ENCODE measurements around the gene SLC30A1. TPM values are rescaled to one million over a fixed set of nuclear protein-coding genes. Genes with fewer than 3 reads are reported as not detected.
A peak's percentile ranks its signal among the peaks of the same experiment; 100 is the strongest.

SLC30A1 gene
- total RNA-seq, 4 donors from 2014 or later, result 8.3 to 12.4 (median 10.3) TPM

DNA sequence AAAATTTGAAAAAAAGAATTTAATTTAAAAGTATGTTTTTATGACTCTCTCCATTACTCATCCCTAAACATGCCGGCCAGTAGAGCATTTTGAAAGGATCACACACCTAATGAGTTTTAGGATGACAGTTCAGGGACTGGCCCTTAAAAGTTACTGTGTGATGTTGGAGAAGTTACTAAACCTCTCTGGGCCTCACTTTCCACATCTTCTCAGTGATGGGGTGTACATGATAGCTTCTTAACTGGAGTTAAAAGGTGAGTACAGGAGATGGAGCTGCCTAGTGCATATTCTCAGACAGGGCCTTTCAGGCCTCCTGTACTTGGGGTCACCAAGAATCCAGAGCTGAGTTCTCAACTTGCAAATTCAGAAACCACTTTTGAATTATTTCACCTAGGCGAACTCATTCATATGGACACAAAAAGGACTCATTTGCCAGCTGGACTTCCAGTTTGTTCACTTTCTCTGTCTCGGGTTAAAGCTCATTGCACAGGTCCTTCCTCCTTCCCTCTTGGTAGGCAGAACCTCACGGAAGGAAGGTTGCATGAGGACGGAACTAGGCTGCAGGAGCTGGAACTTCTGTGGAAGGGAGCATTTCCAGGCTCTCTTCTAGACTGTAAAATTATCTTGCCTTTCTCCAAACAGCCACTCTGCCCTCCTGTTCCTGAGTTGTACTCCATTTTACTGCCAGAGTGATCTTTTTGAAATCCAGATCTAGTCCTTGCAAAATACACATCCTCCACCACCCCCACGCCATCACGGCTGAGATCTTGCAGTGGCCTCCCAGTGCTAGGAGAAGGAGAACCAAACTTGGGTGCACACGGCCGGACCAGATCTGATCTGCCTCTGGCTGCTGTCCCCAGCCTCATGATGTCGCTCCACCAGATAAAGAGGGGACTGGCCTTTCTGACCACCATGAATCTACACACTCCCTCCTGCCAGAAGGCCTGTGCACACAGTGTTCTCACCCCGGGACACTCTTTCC, 4.3 kb upstream of the SLC30A1 start:
- TF ChIP-seq POLR2A (IDR thresholded peaks at IDR 0.05), result no peak
- TF ChIP-seq, protein P1, sequence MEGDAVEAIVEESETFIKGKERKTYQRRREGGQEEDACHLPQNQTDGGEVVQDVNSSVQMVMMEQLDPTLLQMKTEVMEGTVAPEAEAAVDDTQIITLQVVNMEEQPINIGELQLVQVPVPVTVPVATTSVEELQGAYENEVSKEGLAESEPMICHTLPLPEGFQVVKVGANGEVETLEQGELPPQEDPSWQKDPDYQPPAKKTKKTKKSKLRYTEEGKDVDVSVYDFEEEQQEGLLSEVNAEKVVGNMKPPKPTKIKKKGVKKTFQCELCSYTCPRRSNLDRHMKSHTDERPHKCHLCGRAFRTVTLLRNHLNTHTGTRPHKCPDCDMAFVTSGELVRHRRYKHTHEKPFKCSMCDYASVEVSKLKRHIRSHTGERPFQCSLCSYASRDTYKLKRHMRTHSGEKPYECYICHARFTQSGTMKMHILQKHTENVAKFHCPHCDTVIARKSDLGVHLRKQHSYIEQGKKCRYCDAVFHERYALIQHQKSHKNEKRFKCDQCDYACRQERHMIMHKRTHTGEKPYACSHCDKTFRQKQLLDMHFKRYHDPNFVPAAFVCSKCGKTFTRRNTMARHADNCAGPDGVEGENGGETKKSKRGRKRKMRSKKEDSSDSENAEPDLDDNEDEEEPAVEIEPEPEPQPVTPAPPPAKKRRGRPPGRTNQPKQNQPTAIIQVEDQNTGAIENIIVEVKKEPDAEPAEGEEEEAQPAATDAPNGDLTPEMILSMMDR (IDR thresholded peaks at IDR 0.05), result no peak
- Histone ChIP-seq H3K4me3 (no peak overlapping the region), H3K27ac (no peak overlapping the region), H3K9me3 (no peaks in the 10 kb centered on the region), H3K36me3 (no peaks in the 10 kb centered on the region), H3K27me3 (no peaks in the 10 kb centered on the region), H3K4me1 (peaks cover 3 to 27% (median 6%) of the 10 kb centered on the region in 3 donors)
- intact Hi-C loops (cut with DNase I), result no loop called here
- DNase-seq, result no peak
- WGBS, 2 donors, result 78 to 82% methylated on average over 9 to 11 of the region's 11 CpGs

DNA sequence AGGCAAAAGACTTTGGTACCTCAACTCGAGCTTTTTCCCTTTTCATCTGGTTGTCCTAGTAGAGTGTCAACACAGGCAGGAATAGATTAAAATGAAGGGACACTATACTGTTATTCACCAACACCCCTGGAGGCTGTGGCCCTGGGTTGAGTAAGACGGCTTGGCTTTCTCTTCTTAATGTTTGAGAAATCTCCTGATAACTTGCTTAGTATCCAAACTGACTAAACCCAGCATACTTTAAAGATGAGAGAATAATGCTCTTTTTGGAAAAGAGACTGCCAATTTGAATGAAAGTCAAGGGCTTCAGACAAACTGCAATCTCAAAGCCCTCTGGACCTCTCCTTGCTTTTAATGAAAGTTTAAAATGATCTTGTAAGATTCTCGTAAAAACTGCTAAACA, 2.6 kb upstream of the SLC30A1 start:
- H3K9me3 ChIP-seq, result no peaks in the 10 kb centered on the region
- DNase-seq, result no peak
- H3K27me3 ChIP-seq, result no peaks in the 10 kb centered on the region
- TF ChIP-seq, protein P1 (IDR thresholded peaks at IDR 0.05), result no peak
- TF ChIP-seq POLR2A (IDR thresholded peaks at IDR 0.05), result no peak
- H3K36me3 ChIP-seq, result no peaks in the 10 kb centered on the region
- H3K4me3 ChIP-seq, result no peak overlapping the region
- 69 to 71% methylated on average over 3 of the region's 3 CpGs for WGBS, 2 donors
- peaks cover 3 to 36% (median 7%) of the 10 kb centered on the region in 3 donors for H3K4me1 ChIP-seq
- peak overlapping the region; percentile 19 to 97 (median 79) for H3K27ac ChIP-seq
- intact Hi-C loops (cut with DNase I), result no loop called here

DNA sequence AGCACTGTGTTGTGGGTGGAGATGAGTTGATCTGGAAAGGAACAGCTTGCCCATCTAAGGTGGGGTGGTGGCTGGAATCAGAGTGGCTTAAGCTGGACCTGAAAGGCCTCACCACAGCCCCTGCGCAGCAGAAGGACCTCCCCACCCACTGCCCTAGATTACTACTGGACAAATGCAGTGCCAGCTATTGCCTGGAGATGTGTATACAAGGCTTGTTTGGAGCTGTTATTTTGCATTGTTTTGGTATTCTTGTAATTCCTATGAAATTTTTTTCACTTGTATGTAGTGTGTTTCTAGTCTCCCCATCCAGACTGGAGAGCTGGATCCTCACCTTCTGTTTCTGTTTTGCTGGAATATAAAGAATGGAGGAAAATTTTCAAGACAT, 1.3 kb upstream of the SLC30A1 start:
- TF ChIP-seq POLR2A (IDR thresholded peaks at IDR 0.05), result no peak
- TF ChIP-seq, protein P1 (IDR thresholded peaks at IDR 0.05), result no peak
- H3K4me3 ChIP-seq, result no peak overlapping the region
- no peaks in the 10 kb centered on the region for H3K27me3 ChIP-seq
- peak overlapping the region in 3 of 4 donors; percentile 78 to 97 (median 97) for H3K27ac ChIP-seq
- WGBS, 2 donors, result 71 to 80% methylated on average over 1 of the region's 1 CpG
- no peak for DNase-seq
- peaks cover 0 to 8% (median 0%) of the 10 kb centered on the region in 3 donors for H3K36me3 ChIP-seq
- peaks cover 3 to 49% (median 19%) of the 10 kb centered on the region in 3 donors for H3K4me1 ChIP-seq
- H3K9me3 ChIP-seq, result no peaks in the 10 kb centered on the region
- intact Hi-C loops (cut with DNase I), result no loop called here

DNA sequence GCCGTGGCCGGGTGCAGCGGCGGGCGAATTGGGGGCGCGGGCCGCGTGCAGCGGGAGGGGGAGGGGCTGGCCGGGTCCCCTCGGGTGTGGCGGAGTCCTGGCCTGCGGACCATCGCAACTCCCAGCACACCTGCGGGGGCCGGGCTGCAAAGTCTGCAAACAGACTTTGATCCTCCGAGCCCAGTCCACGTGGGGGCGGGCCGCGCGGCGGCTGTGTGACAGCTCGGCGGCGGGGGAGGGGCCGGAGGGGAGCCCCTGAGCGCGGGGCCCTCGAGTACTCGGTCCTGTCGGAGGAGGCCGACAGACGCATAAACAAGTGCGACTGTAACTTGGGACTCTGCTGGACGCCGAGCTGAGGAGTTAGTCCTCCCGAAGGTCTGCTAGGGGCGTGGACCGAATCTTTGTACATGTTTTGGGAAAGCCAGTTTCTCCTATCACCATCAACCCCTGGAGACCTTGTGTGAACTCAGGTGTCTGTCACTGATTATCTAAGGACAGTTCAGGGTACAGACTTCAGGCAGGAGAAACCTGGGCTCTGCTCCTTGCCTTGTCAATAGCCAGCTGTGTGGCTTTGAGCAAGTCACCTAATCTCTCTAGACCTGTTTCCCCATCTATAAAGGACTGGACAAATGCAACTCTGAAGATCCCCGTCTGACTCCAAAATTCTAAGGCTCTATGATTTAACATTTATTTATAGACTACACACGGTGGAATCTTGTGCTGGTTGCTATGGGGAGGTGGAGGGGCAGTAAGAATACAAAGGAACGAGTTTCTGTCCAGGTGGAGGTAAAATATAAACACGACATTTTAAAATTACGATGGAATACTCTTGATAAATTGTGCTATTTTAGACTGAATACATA, 710 bp upstream of the SLC30A1 start:
- Histone ChIP-seq H3K4me3 (peak overlapping the region; percentile 87 to 99 (median 91)), H3K27ac (peak overlapping the region; percentile 78 to 97 (median 97)), H3K9me3 (no peaks in the 10 kb centered on the region), H3K36me3 (peaks cover 0 to 12% (median 0%) of the 10 kb centered on the region in 3 donors), H3K27me3 (no peaks in the 10 kb centered on the region), H3K4me1 (peaks cover 3 to 55% (median 21%) of the 10 kb centered on the region in 3 donors)
- WGBS, 2 donors, result 12 to 19% methylated on average over 10 to 15 of the region's 46 CpGs
- intact Hi-C loops (cut with DNase I), result loop anchor here (5.0 kb wide), 1 partner anchor 73 kb away; no protein-coding TSS in a partner anchor
- peak; percentile 64 for DNase-seq
- TF ChIP-seq, protein P1 (IDR thresholded peaks at IDR 0.05), result no peak
- TF ChIP-seq POLR2A (IDR thresholded peaks at IDR 0.05), result no peak

All from esophagus squamous epithelium (tissue), 5 donors.